GM18858 (cell line): ENCODE measurements around the gene ZNF664.

Experiments
- ATAC-seq: cut with Tn5 transposase; IDR thresholded peaks from one replicate; pipeline ENCODE4 v1.9.1; 2021; ENCODE audit not compliant: unreplicated experiment

Gene ZNF664

DNA sequence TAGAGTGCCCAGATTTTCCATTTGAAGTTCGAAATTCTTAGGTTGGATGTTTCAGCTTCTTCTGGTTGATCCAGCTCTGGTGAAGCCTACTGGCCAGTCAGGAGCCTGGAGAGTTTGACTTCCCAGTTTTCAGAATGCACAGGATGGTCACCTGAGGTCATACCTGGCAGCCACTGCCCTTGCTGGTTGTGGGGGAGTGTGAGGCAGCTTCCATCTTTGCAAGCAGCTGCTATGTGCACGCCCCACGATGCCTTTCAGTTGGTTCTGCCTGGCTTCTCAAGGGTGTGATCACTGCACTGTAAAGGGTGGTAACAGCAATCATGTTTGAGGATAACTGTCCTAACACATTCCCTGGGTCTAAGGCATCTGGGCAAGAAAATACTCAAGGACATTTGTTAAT is 15.8 kb upstream of the ZNF664 start:
- no peak for ATAC-seq

DNA sequence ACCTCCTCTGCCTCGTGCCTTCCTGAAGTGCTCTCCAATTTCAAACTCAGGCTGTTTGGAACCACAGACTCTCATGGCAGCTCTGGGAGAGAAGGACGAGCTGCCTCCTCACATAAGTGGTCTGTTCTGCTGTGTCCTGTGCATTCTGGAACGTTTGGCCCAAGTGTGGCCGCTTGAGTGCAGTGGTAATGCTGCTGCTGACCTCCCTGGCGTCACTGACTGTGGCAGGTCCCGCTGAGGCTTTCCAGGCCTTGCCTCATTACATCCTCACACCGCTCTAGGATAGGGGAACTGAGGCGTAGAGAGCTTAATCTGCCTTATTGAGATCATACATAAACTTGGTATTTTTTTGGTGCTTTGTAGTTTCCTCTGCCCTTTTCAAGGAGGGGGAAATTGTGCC is 14.6 kb upstream of the ZNF664 start:
- ATAC-seq: no peak

DNA sequence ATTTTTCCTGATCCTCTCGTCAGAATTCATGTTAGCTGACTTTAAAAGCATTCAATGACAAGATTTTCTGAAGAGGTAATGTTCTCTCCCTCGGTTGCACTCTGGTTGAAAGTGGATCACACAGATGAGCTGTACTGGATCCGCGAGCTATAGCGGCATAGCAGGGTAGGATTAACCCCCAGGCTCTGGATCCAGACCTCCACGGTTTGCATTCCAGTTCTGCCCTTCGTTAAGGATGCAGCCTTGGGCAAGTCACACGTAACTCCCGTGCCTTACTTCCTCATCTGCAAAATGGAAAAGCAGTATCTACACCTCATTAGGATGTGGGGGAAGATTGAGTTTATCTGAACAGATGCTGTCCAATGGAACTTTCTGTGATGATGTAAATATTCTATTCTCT is 14.1 kb upstream of the ZNF664 start:
- ATAC-seq: no peak

DNA sequence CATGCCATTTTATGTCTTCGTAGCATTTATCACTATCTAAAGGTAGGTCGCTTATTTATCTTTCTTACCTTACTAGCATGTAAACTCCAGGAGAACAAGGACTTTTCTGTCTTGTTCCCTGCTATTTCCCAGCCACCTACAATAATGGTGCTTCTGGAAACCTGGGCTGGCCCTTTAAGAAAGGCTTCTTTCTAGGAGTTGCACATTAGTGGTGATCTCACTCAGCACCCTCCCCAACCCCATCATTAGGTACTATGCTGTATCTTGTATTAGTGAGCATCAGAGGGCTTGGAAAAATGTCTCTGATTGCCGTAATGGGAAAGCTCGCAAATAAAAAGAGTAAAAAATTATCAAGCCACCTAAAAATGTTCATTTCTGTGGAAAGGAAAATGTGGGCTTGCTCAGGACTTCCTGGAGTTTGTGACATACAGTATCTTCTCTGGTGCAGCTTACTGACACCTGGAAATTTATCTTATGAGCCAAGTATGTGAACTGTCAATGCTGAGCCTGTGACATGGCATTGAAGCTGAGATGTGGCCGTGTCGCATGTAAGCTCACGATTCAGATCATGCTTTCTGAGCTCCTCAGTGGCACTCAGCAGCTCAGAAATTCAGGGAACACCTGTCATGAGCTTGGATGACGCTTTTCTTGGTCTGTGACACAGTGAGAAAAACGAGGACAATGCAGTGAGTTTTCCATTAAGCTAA is 12.8 kb upstream of the ZNF664 start:
- ATAC-seq: no peak

DNA sequence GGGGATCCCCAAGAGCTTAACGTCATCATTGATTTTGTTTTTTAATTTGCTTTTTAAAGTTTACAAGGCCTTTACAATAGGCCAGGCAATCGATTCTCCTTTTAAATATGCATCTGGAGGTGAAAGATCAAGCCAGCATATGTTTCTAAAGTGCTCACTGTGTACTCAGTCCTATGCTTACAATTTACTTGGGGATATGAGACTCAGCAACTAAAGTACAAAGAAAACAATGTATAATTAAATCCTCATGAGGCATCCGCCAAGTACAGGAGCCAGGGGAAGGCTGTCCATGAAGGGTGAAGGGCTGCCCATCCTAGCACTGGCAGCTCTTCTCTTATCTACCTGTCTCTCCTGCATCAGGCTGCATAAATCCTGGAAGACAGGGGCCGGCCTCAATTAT is 12.2 kb upstream of the ZNF664 start:
- no peak for ATAC-seq

DNA sequence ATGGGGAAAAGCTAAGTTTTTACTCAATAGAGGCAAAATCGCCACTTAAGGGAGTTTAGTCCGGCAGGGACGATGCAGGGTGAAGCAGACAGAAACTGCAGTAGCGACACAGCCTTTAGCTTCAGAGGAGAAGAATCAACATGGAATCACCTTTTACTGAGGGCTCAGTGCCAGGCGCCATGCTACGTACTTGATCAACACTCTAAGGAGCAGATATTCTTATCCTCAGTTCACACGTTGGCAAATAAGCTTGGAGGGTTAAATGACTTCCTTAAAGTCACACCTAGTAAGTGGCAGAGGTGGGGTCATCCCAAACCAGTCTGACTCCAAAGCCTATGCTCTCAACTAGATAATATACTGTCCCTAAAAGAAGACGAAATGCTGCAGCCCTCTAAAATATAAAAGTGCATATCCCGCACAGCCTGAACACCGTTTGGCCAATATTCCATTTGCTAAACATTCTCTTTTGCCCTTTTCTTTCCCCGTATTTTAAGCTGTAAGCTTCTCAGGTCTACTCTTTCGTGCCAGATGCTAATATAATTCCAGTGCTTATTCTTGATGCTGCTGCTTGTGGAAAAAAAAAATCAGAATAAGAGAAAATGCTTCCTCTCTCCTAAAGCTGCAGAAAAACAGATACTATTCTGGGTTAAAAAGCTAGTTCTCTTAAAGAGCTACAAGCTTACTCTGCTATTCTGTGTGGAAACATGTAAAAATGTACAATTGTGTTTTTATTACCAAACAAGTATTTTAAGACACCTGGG is 11.2 kb upstream of the ZNF664 start:
- no peak for ATAC-seq

DNA sequence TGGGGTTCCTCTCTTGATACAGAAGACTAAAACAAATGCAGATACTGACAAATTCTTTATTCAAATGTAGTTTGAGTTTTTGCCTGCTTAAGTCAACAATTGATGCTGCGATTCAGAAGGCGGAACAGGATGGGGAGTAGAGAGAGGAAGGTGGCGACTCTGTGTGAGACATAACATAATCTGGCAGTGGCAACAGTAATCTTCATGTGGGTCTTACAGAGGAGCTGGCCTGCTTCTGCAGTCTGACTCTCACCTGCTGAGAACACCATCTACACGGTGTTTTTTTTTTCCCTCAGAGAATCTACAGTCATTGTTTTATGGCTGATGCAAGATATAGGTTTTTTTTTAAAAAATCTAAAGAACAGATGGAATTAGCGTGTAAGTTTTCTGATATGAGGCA is 10.5 kb upstream of the ZNF664 start:
- ATAC-seq: no peak

DNA sequence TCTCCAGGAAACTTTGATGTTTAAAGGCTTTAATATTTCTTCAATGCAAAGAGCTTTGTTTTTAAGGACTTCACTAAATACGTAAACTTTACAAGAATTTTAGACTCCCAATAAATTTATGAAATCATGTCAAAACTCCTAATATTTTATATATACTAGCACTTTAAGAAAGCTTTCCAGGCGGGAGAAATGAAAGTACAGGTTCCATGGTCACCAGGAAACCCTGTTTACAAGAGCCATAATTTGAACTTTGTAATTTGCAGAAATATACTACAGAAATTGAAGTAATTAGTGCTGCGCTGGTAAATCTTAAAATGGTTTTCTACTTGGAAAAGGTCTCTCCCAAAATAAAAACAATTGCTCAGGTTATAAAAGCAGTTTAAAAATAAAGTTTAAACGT is 9.2 kb upstream of the ZNF664 start:
- no peak for ATAC-seq

DNA sequence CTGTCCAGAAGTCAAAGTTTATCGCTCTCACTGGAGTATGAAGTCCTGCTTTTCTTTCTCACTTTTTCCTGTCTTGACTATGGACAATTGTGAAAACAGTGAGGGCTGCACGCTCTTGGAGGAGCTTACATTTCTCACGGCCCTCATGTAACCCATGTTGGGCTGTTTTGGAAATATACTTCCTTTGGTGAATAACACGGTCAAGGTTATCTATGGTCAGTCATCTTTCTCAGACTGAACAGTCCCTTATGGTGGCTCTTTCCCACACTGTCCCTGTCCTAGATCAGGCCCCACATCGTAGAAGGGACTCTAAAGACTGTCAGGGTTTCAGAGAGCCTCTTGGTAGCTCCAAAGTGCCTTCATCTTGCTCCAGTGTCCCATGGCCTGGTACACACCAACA is 7.6 kb upstream of the ZNF664 start:
- no peak for ATAC-seq

DNA sequence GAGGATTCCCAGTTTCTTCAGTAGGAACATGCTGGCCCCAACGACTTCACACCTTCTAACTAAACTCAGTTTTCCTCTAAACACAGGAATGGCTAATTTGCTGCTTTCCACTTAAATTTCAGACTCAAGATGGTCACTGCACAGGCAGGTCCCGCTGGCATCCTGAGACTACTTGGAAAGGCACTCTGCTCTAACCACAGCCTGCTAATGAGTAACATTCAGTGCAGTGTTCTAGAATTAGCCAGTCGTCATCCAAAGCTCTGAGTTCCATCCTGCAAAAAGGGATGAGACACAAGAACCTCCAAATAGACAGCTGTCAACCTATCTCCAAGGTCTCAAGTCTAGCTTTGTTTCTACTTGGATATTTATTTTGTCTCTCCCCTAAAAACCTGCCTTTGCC is 6.4 kb upstream of the ZNF664 start:
- no peak for ATAC-seq

DNA sequence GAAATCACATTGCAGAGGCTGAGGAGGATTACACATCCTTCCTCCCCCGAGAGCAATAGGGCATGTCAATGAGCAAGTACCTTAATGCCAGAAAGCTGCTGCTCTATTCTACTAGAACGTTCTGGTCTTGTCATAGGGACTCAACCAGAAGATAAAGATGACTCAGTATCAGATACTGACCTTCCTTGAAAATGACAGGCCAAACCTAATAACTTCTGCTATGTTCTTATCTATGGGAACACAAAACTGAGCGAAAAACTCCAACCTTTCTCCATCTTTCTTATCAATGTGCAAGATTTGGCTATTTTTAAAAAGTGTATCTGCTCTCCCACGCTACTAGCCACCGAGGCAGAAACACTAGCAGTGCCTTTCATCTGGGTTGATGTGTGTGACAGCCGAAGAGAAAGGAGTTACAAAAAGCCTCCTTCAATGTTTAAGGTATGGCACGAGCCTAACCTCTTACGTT is 5.9 kb upstream of the ZNF664 start:
- ATAC-seq: no peak

DNA sequence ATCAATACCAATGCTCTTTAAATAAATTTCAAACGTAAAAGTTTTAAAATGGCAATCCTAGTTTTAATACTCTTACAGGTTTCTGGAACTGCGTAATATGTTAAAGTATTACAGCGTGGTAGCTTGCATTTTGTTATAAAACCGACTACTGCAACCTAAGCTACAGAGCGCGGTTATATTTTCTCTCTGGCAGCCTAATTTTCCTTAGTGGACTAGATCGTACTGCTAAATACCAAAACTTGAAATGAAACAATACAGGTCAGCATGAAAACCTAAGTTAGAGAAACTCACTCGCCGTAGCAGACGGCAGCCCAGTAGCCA is 1.6 kb upstream of the ZNF664 start:
- ATAC-seq: no peak

DNA sequence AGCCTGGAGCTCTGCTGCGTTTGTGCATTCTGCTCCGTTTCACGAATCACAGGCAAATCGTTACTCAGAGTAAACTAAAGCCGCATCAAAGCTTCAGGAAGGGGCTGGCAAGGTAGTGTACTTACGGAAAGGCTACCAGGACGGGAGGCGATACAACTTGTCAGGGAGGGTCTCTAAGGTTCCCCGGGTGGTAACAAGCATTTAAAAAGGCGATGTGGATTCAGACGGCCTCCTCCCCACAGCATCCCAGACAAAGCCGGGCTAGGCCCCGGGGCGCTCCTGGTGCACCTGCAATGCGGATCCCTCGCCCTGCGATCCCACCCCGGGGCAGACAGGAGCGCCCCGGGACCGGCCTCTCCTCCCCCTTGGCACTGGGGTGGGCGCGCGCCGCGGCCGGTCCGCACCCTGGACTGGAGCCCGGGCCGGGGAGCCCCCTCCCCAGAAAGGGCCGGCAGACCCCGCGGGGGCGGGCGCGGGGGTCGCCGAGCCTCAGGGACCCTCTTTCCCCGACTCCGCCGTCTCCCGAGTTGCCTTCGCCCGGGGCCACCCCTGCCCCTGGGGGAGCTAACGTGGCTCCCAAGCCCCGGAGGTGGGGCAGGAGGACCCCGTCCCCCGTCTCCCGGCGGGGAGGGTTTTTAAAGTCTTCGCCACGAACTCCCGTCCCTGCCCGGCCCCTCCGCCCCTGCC is 1.1 kb upstream of the ZNF664 start:
- ATAC-seq: peak; percentile 1

DNA sequence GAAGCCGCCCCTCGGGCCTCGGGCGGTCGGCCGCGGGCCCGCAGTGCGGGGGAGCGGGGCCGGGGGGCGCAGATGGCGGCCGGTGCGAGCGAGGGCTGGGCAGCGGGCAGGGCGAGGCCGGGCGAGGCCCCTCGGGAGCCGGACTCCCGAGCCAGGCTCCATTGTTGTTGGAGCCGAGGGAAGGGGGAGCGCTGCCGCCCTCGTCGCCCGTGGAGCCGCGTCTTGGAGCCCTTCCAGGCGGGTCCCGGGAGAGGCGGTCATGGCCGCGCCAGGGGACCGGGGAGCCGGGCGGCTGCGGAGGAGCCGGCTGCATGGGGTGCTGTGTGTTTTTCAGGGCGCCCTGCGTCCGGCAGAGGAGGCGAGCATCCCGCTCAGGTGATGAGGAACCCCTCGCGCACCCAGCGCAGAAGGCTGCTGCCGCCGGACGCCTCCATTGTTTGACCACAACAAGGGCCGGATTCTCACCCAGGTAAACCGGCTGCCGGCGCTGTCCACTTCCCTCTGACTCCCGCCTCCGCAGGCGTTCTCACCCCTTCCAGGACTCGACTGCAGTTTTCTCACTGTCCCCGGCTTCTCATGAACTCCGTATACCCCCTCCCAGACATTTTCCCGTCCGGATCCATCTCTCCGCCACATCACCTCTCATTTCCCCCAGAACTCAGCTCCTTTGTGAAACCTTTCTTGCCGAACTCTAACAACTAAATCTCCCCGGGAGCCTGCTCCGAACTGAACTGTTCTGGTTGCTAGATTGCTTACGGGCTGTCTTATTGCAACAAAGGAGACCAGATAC is 732 bp downstream of the ZNF664 start:
- peak; percentile 8 for ATAC-seq

DNA sequence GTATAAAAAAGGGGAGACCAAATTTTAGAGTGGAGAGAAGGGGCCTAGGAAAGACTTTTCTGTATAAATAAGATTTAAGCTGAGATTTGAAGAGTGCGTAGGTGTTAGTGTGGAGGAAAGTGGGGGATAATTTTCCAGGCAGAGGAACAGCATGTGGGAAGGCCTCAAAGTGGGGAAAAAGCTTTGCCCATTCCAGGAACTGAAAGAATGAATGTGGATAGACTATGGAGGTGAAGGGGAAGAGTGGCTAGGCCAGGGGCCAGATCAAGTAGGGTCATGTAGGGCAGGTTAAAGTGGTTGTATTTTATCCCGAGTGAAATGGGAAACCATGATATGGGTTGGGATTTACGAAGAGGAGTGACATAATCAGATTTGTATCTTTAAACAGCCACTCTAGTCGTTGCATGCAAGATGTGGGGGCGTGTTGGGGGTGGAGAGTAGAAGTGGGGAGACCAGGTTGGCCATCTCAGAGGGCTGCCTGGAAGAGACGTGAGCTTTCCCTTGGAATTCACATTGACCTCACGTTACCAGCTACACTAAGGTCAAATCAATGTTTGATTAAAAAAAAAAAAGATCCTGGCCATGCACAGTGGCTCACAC is 3.3 kb downstream of the ZNF664 start:
- no peak for ATAC-seq

DNA sequence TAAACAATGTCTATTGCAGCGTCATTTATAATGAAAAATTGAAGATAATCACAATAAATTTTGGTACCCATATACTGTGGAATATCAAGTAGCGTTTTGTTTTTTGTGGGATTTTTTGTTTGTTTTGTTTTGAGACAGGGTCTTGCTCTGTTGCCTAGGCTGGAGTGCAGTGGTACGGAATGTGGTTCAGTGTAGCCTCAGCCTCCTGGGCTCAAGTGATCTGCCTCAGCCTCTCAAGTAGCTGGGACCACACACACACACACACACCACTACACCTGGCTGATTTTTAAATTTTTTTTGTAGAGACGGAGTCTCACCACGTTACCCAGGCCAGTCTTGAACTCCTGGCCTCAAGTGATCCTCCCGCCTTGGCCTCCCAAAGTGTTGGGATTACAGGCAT is 6.6 kb downstream of the ZNF664 start:
- ATAC-seq: no peak

DNA sequence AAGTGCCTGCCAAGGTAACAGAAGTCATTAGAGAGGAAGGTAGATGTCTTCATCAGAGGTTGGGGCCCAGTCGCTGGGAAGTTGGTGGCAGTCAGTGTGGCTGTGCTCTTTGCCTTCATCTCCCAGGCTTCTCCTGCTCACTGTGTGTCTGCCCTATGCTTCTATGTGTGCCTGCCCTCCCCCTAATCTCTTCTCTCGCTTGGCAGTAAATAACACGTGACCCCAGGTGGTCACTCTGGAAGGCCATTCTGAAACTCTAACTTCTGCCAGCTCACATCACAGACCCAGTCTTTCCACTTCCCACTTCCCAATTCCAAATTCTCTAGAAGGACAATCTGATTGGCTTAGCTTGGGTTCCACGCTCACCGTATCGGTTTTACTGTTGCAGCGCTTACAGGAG is 9.3 kb downstream of the ZNF664 start:
- ATAC-seq: no peak

DNA sequence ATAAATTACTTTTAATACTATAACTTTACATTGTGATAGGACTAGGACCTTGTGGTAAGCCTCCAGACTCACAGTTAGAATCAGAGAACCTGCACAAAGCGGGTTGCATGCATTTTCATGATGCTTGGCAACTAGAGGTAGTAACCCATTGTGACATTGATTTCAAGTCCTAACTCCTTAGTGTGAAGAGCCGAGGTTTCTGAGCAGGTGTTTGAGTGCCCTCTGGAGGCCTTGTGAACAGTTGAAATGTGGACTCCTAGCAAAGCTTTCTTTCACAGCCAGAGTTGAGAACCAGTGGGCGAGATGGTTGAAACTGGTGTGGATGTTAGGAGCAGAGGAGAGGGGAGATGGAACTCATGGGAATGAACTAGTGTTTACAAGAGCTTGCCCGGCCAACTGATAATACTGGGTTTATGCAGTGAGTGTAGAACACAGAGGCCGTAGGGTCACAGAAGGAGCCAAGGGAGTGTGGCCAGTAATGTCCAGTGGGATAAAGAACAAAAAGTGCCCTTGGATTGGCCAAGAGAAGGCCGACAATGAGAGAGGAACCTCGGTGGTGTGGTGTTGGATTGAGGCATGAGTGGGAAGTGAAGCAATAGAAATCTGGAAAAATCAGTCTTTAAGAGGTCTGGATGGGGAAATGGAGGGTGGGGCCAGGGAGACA is 10.9 kb downstream of the ZNF664 start:
- ATAC-seq: no peak

DNA sequence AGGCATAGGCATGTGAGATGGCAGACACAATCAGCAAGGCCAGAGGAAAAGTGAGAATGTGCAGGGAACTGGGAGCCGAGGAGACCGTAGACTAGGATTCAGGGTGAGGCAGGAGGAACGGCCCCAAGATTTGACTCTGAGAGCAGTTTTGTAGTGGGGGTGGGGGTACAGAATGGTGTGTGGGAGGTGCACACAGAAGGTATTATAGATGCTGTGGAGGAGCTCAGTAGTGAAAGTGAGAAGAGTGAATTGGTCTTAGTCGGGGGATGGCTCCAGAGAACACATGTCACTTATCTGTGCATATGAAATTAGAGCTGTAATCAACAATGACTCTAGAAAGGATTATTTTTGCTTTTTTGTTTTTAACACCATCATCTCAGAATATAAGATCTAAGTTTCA is 11.9 kb downstream of the ZNF664 start:
- ATAC-seq: no peak

DNA sequence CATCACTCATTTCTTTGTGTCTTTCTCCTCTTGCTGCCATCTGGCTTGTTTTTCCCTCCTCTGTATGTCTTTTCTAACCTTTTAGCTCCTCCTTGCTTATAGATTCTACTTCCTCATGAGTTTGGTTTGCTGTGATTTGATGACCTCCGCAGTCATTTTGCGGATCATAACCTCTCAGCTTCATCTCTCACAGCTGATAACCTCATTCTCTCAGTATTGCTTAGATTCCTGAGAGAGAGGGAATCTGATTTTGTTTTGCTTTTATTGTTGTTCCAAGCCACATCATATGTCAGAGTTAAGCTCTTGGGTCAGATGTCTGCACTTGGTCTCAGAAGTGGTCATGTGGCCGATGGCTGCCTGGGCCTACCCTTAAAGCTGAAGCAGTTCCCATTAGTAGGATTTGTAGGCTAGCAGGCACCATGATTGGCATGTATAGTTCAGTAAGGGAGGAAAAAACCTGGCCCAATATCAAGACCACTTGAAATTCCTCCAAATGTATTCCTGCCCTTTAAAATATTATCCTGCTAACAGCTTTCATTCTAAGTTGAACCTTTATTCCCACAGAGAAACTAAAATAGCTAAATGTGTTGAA is 13.5 kb downstream of the ZNF664 start:
- ATAC-seq: no peak
